ENCODE data around the gene RCL1.
"Not testable (repeated sequence)": the region's sequence is repeated elsewhere in the genome, so short reads cannot be mapped to it uniquely, and the experiment has no call there.

Gene RCL1

GRCh38 chr9:4792572-4793458 is at the start of gene RCL1:
Gene RCL1 (plus strand): TSS chr9:4792944. CDS start chr9:4793092, 148 bp downstream.
- H3K4me3 ChIP-seq (ENCODE audit: low read depth, low read length): peak within 1 kb of the TSS; percentile 87
- no peak for TF ChIP-seq CTCF (IDR thresholded peaks at IDR 0.05; ENCODE audit: insufficient read depth, low read depth, low read length, missing control alignments)
- peak; percentile 98 for DNase-seq (ENCODE audit: low read depth)

DNA sequence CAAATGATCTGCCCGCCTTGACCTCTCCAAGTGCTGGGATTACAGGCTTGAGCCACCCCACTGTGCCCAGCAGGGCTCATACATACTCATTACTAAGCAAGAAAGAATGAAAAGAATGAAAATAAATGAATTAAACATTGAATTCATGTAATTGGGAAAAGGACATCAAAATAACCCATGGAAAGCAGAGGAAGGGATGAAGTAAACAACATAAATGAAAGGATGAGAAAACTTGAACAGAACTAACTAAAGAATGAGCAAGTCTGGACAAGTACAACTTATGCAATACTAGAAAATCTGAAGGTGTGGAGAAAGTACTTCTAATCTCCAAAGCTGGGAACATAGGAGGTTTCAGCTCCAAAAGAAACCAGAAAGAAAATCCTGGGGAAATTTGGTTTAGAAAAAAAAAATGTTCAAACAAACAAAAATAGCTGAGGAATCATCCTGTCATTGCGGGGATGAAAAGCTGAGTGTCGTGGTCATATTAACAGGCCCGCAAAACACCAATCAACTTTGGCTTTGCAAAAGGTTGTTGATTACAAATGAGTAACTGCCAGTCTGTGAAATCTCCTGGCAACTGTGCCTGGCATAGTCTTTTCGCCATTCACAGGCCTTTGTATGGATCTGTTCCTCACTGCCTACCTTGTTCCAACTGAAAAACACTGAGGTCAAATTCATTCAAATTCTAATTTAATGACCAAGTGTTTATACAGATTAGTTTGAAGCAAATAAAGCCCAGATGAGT is 49.4 kb upstream of the RCL1 start:
- TF ChIP-seq CTCF (IDR thresholded peaks at IDR 0.05; ENCODE audit: insufficient read depth, low read depth, low read length, missing control alignments): no peak
- H3K4me3 ChIP-seq (ENCODE audit: low read depth, low read length): no peak overlapping the region
- DNase-seq (ENCODE audit: low read depth): no peak

DNA sequence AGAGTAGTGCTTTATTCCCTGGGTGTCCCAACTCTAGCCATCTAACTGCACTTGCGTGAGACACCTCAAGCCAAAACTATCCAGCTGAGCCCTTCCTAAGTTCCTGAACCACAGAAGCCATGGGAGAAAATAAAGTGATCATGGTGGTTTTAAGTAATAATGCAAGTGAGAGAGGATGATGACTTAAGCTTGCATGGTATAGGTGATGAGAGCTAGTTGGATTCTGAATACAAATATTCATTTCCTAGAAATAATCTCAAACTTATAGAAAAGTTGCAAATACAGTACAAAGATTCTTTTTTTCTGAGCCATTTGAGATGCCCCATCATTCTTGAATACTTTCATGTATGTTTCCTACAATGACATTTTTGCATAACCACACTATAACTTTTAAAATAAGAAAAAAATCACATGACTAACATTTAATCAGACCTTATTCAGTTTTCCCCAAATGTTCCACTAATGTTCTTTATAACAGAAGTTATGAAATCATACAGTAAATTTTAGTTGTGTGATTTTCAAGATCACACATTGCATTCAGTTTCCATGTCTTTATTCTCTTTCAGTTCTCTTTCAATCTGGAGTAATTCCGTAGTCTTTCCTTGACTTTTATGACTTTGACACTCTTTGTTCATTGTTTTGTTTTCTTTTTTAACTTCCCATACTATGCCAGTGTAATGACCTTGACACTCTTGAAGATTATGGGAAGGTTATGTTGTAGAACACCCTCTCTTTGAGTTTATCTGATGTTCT is 46.3 kb upstream of the RCL1 start:
- no peak for DNase-seq (ENCODE audit: low read depth)
- H3K4me3 ChIP-seq (ENCODE audit: low read depth, low read length): no peak overlapping the region
- no peak for TF ChIP-seq CTCF (IDR thresholded peaks at IDR 0.05; ENCODE audit: insufficient read depth, low read depth, low read length, missing control alignments)

DNA sequence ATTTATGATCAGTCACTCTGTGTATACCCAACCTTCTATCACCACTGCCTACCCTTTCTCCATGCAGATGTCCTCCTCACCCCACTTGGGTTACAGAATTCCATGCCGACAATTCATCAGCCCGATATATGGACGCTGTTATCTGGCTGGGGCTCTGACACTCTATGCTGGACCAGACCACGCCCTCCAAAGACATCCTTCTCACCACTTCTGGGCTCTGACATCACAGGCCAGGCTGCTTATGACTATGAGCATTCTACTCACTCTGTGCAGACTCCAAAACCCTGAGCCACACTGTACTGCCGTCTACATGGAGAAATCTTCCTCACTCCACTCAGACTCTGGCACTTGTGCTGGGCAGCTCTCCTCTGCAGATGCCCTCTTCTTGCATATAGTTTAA is 44.1 kb upstream of the RCL1 start:
- DNase-seq (ENCODE audit: low read depth): no peak
- TF ChIP-seq CTCF (IDR thresholded peaks at IDR 0.05; ENCODE audit: insufficient read depth, low read depth, low read length, missing control alignments): no peak
- no peak overlapping the region for H3K4me3 ChIP-seq (ENCODE audit: low read depth, low read length)

DNA sequence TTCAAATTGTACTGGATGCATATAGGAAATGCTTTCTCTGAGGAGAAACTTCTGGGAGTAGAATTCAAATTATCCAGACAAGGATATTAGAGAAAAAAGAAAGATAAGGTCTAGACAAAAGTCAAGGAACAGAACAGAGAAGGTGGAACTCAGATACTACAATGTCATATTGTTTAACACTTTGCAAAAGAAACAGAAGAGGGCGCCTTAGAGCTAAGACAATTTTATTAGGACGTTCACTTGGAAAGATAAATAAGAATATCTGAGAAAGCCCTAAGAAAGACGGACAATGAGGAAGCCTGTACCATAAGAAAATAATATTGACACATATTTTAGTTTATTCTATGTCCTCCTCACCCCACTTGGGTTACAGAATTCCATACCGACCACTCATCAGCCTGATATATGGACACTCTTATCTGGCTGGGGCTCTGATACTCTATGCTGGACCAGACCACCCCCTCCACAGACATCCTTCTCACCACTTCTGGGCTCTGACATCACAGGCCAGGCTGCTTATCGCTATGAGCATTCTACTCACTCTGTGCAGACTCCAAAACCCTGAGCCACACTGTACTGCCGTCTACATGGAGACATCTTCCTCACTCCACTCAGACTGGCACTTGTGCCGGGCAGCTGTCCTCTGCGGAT is 42.6 kb upstream of the RCL1 start:
- peak; percentile 58 for DNase-seq (ENCODE audit: low read depth)

DNA sequence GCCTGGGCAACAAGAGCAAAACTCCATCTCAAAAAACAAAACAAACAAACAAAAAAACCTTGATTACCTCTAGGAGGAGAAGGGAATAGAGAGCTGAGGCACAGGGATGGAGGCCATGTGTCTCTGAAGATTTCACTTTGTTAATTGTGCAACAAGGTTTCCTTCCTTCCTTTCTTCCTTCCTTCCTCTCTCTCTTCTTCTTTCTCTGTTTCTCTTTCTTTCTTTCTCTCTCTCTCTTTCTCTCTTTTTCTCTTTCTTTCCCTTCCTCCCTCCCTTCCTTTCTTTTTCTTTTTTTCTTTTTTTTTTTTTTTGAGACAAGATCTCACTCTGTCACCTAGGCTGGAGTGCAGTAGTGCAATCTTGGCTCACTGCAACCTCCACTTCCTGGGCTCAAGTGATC is 38.2 kb upstream of the RCL1 start:
- H3K4me3 ChIP-seq (ENCODE audit: low read depth, low read length); DNase-seq (ENCODE audit: low read depth): not testable (repeated sequence)

More for the DNA sequence above, 42.6 kb upstream of the RCL1 start:
- peak; percentile 53 for TF ChIP-seq CTCF (IDR thresholded peaks at IDR 0.05; ENCODE audit: insufficient read depth, low read depth, low read length, missing control alignments)
- no peak overlapping the region for H3K4me3 ChIP-seq (ENCODE audit: low read depth, low read length)

Measured in GM12865 (cell line).